Panc1 (cell line): ENCODE measurements around the gene ETAA1. TPM values are rescaled to one million over a fixed set of nuclear protein-coding genes. Genes with fewer than 3 reads are reported as not detected.

Source experiments
- ATAC-seq: fragments of 200-7000 bp; cut with Tn5 transposase; 2 replicates; pipeline ENCODE4 v1.9.1; 2020; ENCODE audit warnings: mild to moderate bottlenecking, moderate library complexity
- BruUV-seq: library from RNA; stranded (reverse); fragments of 400-500 nt; replicated peaks from 2 replicates; lab custom pipeline; 2021; lab: Mats Ljungman, UMichigan
- CTCF ChIA-PET: fragments of 300-600 bp; sonication (Branson Sonifier 250); formaldehyde crosslinking; loops from one replicate; lab custom pipeline; 2022; ENCODE audit warnings: antibody characterized with exemption; lab: Charles Lee
- POLR2A ChIA-PET: fragments of 300-600 bp; sonication (Branson Sonifier 250); formaldehyde crosslinking; loops from one replicate; lab custom pipeline; 2022; ENCODE audit warnings: antibody characterized with exemption; lab: Charles Lee
- DNase-seq: peaks from one replicate; pipeline ENCODE4 v3.0.0-alpha.2; 2010; ENCODE audit warnings: low read depth, low spot score
- H3K27ac ChIP-seq: 2 replicates; pipeline ENCODE4 v1.5.1; 2011; ENCODE audit warnings: mild to moderate bottlenecking, low read length, inconsistent platforms
- H3K27me3 ChIP-seq: fragments of 200-500 bp; sonication (Bioruptor generic); 2 replicates; pipeline ENCODE4 v1.6.0; 2014; ENCODE audit warnings: low read length, inconsistent platforms; ENCODE audit not compliant: control insufficient read depth, insufficient read depth
- H3K36me3 ChIP-seq: fragments of 200-500 bp; sonication (Bioruptor generic); 2 replicates; pipeline ENCODE4 v1.5.1; 2014; ENCODE audit warnings: inconsistent platforms, mild to moderate bottlenecking, low read length, moderate library complexity; ENCODE audit not compliant: control insufficient read depth, insufficient read depth
- H3K4me1 ChIP-seq: 2 replicates; pipeline ENCODE4 v1.5.1; 2011; ENCODE audit warnings: inconsistent platforms, mild to moderate bottlenecking, low read length, moderate library complexity; ENCODE audit not compliant: control insufficient read depth, insufficient read depth
- H3K4me3 ChIP-seq, 2 experiments: 2 replicates each; pipeline ENCODE4 v1.5.1; 2011 to 2012; ENCODE audit warnings: low read depth in 2 of 2, low read length in 2 of 2, mild to moderate bottlenecking in 2 of 2, inconsistent platforms in 1 of 2, moderate library complexity in 1 of 2
- H3K9me3 ChIP-seq: fragments of 200-500 bp; sonication (Bioruptor generic); 2 replicates; pipeline ENCODE4 v1.5.1; 2014; ENCODE audit warnings: low read depth, mild to moderate bottlenecking, inconsistent platforms, low read length, moderate library complexity; ENCODE audit not compliant: control insufficient read depth, insufficient read depth
- CTCF ChIP-seq: fragments of 450-650 bp; IDR thresholded peaks from 2 replicates; pipeline ENCODE4 v1.5.1; 2017; ENCODE audit warnings: mild to moderate bottlenecking
- POLR2AphosphoS5 ChIP-seq: IDR thresholded peaks from 2 replicates; pipeline ENCODE4 v1.6.1; 2012; ENCODE audit warnings: mild to moderate bottlenecking, low read depth, low read length, moderate library complexity
- REST ChIP-seq, 2 experiments: IDR thresholded peaks; 2 replicates each; pipeline ENCODE4 v1.6.1; 2011 to 2012; ENCODE audit warnings: low read depth in 2 of 2, control low read depth in 1 of 2, low read length in 1 of 2, mild to moderate bottlenecking in 1 of 2, moderate library complexity in 1 of 2; ENCODE audit not compliant: insufficient read depth in 1 of 2
- SIN3A ChIP-seq: IDR thresholded peaks from 2 replicates; pipeline ENCODE4 v1.6.1; 2012; ENCODE audit warnings: low read depth, mild to moderate bottlenecking, low read length, moderate library complexity, borderline replicate concordance; ENCODE audit not compliant: insufficient read depth
- TCF7L2 ChIP-seq: IDR thresholded peaks from 2 replicates; pipeline ENCODE4 v1.6.1; 2011; ENCODE audit warnings: mild to moderate bottlenecking, low read depth, low read length, inconsistent platforms
- in situ Hi-C: cut with HindIII; loops from 2 replicates; pipeline ENCODE4 v1.10.0; 2016; ENCODE audit warnings: low sequenced_read_pairs, low pct_unique_long_range_greater_than_20kb
- intact Hi-C: fragments of 100-400 bp; cut with micrococcal nuclease; formaldehyde crosslinking; loops from one replicate; pipeline ENCODE4 v1.10.0; 2022; ENCODE audit not compliant: unreplicated experiment
- total RNA-seq: library from RNA; stranded (reverse); gene quantifications from one replicate; pipeline ENCODE4 v1.2.1, GENCODE V29; 2021; ENCODE audit not compliant: unreplicated experiment

Gene ETAA1
- total RNA-seq, 1 experiment from 2014 or later: 11.8 TPM

- ChIA-PET POLR2A (no interaction called here), CTCF (no interaction called here)
- Histone ChIP-seq H3K4me3 (no peak overlapping the region), H3K9me3 (no peaks in the 10 kb centered on the region), H3K4me1 (no peaks in the 10 kb centered on the region), H3K27ac (no peak overlapping the region), H3K36me3 (peaks cover 2% of the 10 kb centered on the region; the same call in 1 of the 2 replicates), H3K27me3 (no peaks in the 10 kb centered on the region)
- DNase-seq: no peak
- no peak for ATAC-seq
- in situ Hi-C loops (no loop called here), intact Hi-C loops (no loop called here)
- BruUV-seq: no TSS peak
- no peak for TF ChIP-seq CTCF
- TF ChIP-seq REST (IDR thresholded peaks at IDR 0.05; ENCODE audit: insufficient read depth in 1 of 2, low read depth in 2 of 2, low read length in 1 of 2): no peak
- no peak for TF ChIP-seq TCF7L2
- TF ChIP-seq SIN3A: no peak
- no peak for TF ChIP-seq POLR2AphosphoS5
These were observed 19.0 kb downstream of the ETAA1 start for GRCh38 chr2:67416136-67416535.

- no peaks in the 10 kb centered on the region for H3K27me3 ChIP-seq
- no peaks in the 10 kb centered on the region for H3K4me1 ChIP-seq
- no peaks in the 10 kb centered on the region for H3K36me3 ChIP-seq
- ATAC-seq: no peak
- CTCF ChIA-PET: no interaction called here
- no peak overlapping the region for H3K4me3 ChIP-seq
- TF ChIP-seq TCF7L2 (no peak), SIN3A (no peak), REST (IDR thresholded peaks at IDR 0.05; ENCODE audit: insufficient read depth in 1 of 2, low read depth in 2 of 2, low read length in 1 of 2) (no peak), POLR2AphosphoS5 (no peak), CTCF (no peak)
- DNase-seq: no peak
- POLR2A ChIA-PET: no interaction called here
- BruUV-seq: no TSS peak
- no peaks in the 10 kb centered on the region for H3K9me3 ChIP-seq
- intact Hi-C loops: no loop called here
- no peak overlapping the region for H3K27ac ChIP-seq
- in situ Hi-C loops: no loop called here
These were observed 26.4 kb downstream of the ETAA1 start for GRCh38 chr2:67423489-67423888.
